ENCODE data around the gene ARL14EP. TPM values are rescaled to one million over a fixed set of nuclear protein-coding genes. Genes with fewer than 3 reads are reported as not detected.
A peak's percentile ranks its signal among the peaks of the same experiment; 100 is the strongest.

Gene ARL14EP
- polyA plus RNA-seq, 1 donor (not counting 4 experiments of a cell fraction or from before 2014, with no cell fraction given) = 32.6 TPM

- no peak overlapping the region for H3K27ac ChIP-seq (ENCODE audit: control insufficient read depth, insufficient read depth, low read length)
- H3K27me3 ChIP-seq (ENCODE audit: control insufficient read depth, extremely low read depth, insufficient read depth, low read length) = no peaks in the 10 kb centered on the region
- H3K9ac ChIP-seq (ENCODE audit: control insufficient read depth, extremely low read depth, insufficient read depth, low read length) = no peak overlapping the region
- no peak for TF ChIP-seq CTCF (optimal IDR thresholded peaks at IDR 0.05 in 1 of 3, IDR thresholded peaks at IDR 0.05 in 1 of 3, conservative IDR thresholded peaks at IDR 0.05 in 1 of 3; ENCODE audit: extremely low read depth in 1 of 3, insufficient read depth in 2 of 3, low read length in 3 of 3)
- TF ChIP-seq EZH2 (IDR thresholded peaks at IDR 0.05; ENCODE audit: low read length) = no peak
- FAIRE-seq (no peak), DNase-seq (ENCODE audit: low read depth, low spot score) (no peak)
- H4K20me1 ChIP-seq (ENCODE audit: control insufficient read depth, extremely low read depth, insufficient read depth, low read length) = no peaks in the 10 kb centered on the region
- H3K4me3 ChIP-seq (ENCODE audit: control insufficient read depth in 2 of 3, extremely low read depth in 1 of 3, insufficient read depth in 2 of 3, low read depth in 1 of 3, low read length in 3 of 3) = no peak overlapping the region
- no peak overlapping the region for H3K4me2 ChIP-seq (ENCODE audit: control insufficient read depth, extremely low read depth, insufficient read depth, low read depth, low read length)
- peaks cover 6% of the 10 kb centered on the region for H3K4me1 ChIP-seq (ENCODE audit: control insufficient read depth, extremely low read depth, insufficient read depth, low read length)
- H3K9me1 ChIP-seq (ENCODE audit: control insufficient read depth, extremely low read depth, insufficient read depth, low read length) = peaks cover 2% of the 10 kb centered on the region
- H3K79me2 ChIP-seq (ENCODE audit: control insufficient read depth, insufficient read depth, low read length) = peaks cover 47% of the 10 kb centered on the region
- dilution Hi-C loops (cut with MboI; ENCODE audit: extremely low pct_ligation_motif_present, low sequenced_read_pairs) = no loop called here
- H2AFZ ChIP-seq (ENCODE audit: control insufficient read depth, low read length) = no peak overlapping the region
- peaks cover 3 to 12% of the 10 kb centered on the region in 2 experiments for H3K36me3 ChIP-seq (ENCODE audit: control insufficient read depth in 2 of 2, extremely low read depth in 1 of 2, insufficient read depth in 2 of 2, low read length in 2 of 2)
- H3K9me3 ChIP-seq (ENCODE audit: control insufficient read depth, low read depth, low read length) = no peaks in the 10 kb centered on the region
Measured at GRCh38 chr11:30328681-30329080, 5.8 kb downstream of the ARL14EP start.

DNA sequence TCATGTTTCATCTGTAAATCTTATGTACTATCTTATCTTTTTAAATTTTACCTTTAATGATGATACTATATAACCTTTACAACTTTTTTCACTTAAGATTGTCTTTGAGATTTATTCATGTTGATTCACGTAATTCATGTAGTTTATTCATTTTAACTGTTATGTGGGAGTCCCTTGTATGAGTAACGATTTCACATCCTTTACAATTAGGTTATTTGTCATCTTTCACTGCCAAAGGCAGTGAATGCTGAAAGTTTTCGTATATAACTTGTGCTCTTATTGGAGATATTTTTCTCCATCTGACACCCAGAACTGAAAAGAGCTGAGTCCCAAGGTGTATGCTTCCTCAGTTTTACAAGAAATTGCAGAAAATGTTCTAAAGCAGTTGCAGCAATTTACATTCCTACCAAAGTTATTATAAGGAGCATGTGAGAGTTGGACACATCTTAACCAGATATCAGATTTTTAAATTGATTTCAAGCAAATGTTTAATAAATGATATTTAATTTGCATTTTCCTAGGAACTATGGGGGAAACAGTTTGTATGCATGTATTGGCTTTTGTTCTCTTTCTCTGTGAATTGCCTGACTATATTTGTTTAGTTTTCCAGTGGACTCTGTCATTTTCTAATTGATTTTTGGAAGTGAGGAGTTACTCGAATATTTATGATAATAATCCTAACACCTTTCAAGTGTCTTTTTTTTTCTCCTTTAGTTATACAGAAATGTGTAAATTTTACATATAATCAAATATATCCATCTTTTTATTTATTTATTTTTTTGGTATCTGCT, 6.4 kb downstream of the ARL14EP start:
- H3K79me2 ChIP-seq (ENCODE audit: control insufficient read depth, insufficient read depth, low read length) = peaks cover 41% of the 10 kb centered on the region
- H3K27ac ChIP-seq (ENCODE audit: control insufficient read depth, insufficient read depth, low read length) = no peak overlapping the region
- peak overlapping the region; percentile 19 for H3K4me2 ChIP-seq (ENCODE audit: control insufficient read depth, extremely low read depth, insufficient read depth, low read depth, low read length)
- FAIRE-seq (no peak), DNase-seq (ENCODE audit: low read depth, low spot score) (no peak)
- peaks cover 5% of the 10 kb centered on the region for H3K4me1 ChIP-seq (ENCODE audit: control insufficient read depth, extremely low read depth, insufficient read depth, low read length)
- H3K9ac ChIP-seq (ENCODE audit: control insufficient read depth, extremely low read depth, insufficient read depth, low read length) = no peak overlapping the region
- peaks cover 3 to 12% of the 10 kb centered on the region in 2 experiments for H3K36me3 ChIP-seq (ENCODE audit: control insufficient read depth in 2 of 2, extremely low read depth in 1 of 2, insufficient read depth in 2 of 2, low read length in 2 of 2)
- H4K20me1 ChIP-seq (ENCODE audit: control insufficient read depth, extremely low read depth, insufficient read depth, low read length) = no peaks in the 10 kb centered on the region
- H3K9me1 ChIP-seq (ENCODE audit: control insufficient read depth, extremely low read depth, insufficient read depth, low read length) = peaks cover 2% of the 10 kb centered on the region
- H3K4me3 ChIP-seq (ENCODE audit: control insufficient read depth in 2 of 3, extremely low read depth in 1 of 3, insufficient read depth in 2 of 3, low read depth in 1 of 3, low read length in 3 of 3) = no peak overlapping the region
- no peaks in the 10 kb centered on the region for H3K9me3 ChIP-seq (ENCODE audit: control insufficient read depth, low read depth, low read length)
- dilution Hi-C loops (cut with MboI; ENCODE audit: extremely low pct_ligation_motif_present, low sequenced_read_pairs) = no loop called here
- no peaks in the 10 kb centered on the region for H3K27me3 ChIP-seq (ENCODE audit: control insufficient read depth, extremely low read depth, insufficient read depth, low read length)
- no peak overlapping the region for H2AFZ ChIP-seq (ENCODE audit: control insufficient read depth, low read length)
- TF ChIP-seq CTCF (optimal IDR thresholded peaks at IDR 0.05 in 1 of 3, IDR thresholded peaks at IDR 0.05 in 1 of 3, conservative IDR thresholded peaks at IDR 0.05 in 1 of 3; ENCODE audit: extremely low read depth in 1 of 3, insufficient read depth in 2 of 3, low read length in 3 of 3) = no peak

Measured in keratinocyte (primary cell).